ENCODE data around the gene DAPK1.

The DAPK1 gene

GRCh38 chr9:87618931-87619330, 121.3 kb downstream of the DAPK1 start:
- Histone ChIP-seq H3K4me3 (ENCODE audit: low read length) (no peak overlapping the region), H3K9me3 (ENCODE audit: insufficient read depth, low read depth, low read length) (no peaks in the 10 kb centered on the region), H3K27ac (ENCODE audit: low read depth, low read length) (no peak overlapping the region), H3K27me3 (ENCODE audit: insufficient read depth, low read length) (no peaks in the 10 kb centered on the region), H3K36me3 (ENCODE audit: insufficient read depth, low read length) (peaks cover 45% of the 10 kb centered on the region), H3K9ac (ENCODE audit: low read depth, low read length) (no peak overlapping the region), H3K4me1 (ENCODE audit: insufficient read depth, low read length) (peaks cover 3% of the 10 kb centered on the region)
- WGBS, result 100% methylated on average over 3 of the region's 3 CpGs

DNA sequence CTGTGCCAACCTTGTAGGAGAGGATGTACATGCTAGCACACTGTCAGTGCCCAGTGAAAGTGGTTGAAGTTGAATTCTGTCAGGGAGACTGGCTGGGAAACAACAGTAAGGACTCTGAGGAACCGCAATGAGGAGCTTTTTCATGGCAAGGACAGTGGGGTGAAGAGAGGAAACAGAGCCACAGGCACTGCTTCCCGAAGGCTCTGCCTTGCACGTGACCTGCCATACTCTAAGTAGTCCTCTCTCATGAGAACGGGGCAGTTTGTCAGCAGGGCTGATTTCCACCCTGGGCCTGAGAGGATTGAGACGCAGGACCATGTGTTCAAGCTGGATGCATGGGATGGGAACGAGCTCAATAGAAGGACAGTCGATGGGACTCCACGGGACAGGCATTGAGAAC, 121.7 kb downstream of the DAPK1 start:
- Histone ChIP-seq H3K27ac (ENCODE audit: low read depth, low read length) (no peak overlapping the region), H3K27me3 (ENCODE audit: insufficient read depth, low read length) (no peaks in the 10 kb centered on the region), H3K4me3 (ENCODE audit: low read length) (no peak overlapping the region), H3K9me3 (ENCODE audit: insufficient read depth, low read depth, low read length) (no peaks in the 10 kb centered on the region), H3K9ac (ENCODE audit: low read depth, low read length) (no peak overlapping the region), H3K4me1 (ENCODE audit: insufficient read depth, low read length) (peaks cover 3% of the 10 kb centered on the region), H3K36me3 (ENCODE audit: insufficient read depth, low read length) (peaks cover 43% of the 10 kb centered on the region)
- 91% methylated on average over 8 of the region's 8 CpGs for WGBS

- Histone ChIP-seq H3K9ac (ENCODE audit: low read depth, low read length) (no peak overlapping the region), H3K4me1 (ENCODE audit: insufficient read depth, low read length) (peaks cover 3% of the 10 kb centered on the region), H3K4me3 (ENCODE audit: low read length) (no peak overlapping the region), H3K27me3 (ENCODE audit: insufficient read depth, low read length) (no peaks in the 10 kb centered on the region), H3K36me3 (ENCODE audit: insufficient read depth, low read length) (peaks cover 43% of the 10 kb centered on the region), H3K27ac (ENCODE audit: low read depth, low read length) (no peak overlapping the region), H3K9me3 (ENCODE audit: insufficient read depth, low read depth, low read length) (no peaks in the 10 kb centered on the region)
- WGBS, result 87% methylated on average over 4 of the region's 4 CpGs
These were observed 123.2 kb downstream of the DAPK1 start for GRCh38 chr9:87620731-87621322.

DNA sequence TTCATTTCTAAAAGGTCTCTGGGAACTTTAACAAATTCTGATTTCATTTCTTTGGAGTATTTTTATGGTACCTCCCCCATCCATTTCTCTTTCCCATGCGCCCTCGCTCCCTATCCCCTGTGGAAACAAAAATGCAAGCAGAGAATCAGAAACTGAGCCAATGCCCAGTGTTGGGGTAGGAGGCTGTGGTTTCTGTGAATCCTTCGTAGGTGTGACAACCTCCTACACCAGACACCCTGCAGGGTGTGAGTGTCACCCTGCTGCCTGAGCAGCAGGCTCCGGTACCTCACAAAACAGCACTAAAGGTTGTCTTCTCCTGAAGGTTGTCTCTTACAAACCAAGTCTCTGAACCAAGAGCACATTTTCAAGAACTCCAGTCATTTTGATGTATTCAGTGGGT, 124.4 kb downstream of the DAPK1 start:
- H3K9me3 ChIP-seq (ENCODE audit: insufficient read depth, low read depth, low read length), result no peaks in the 10 kb centered on the region
- peaks cover 32% of the 10 kb centered on the region for H3K36me3 ChIP-seq (ENCODE audit: insufficient read depth, low read length)
- H3K27me3 ChIP-seq (ENCODE audit: insufficient read depth, low read length), result no peaks in the 10 kb centered on the region
- no peaks in the 10 kb centered on the region; the same call in 1 of the 2 replicates for H3K4me1 ChIP-seq (ENCODE audit: insufficient read depth, low read length)
- H3K27ac ChIP-seq (ENCODE audit: low read depth, low read length), result no peak overlapping the region
- no peak overlapping the region for H3K9ac ChIP-seq (ENCODE audit: low read depth, low read length)
- H3K4me3 ChIP-seq (ENCODE audit: low read length), result no peak overlapping the region
- 96% methylated on average over 3 of the region's 4 CpGs for WGBS

GRCh38 chr9:87622923-87623322, 125.3 kb downstream of the DAPK1 start:
- Histone ChIP-seq H3K4me3 (ENCODE audit: low read length) (no peak overlapping the region), H3K36me3 (ENCODE audit: insufficient read depth, low read length) (peaks cover 24% of the 10 kb centered on the region), H3K9ac (ENCODE audit: low read depth, low read length) (no peak overlapping the region), H3K27me3 (ENCODE audit: insufficient read depth, low read length) (no peaks in the 10 kb centered on the region), H3K4me1 (ENCODE audit: insufficient read depth, low read length) (no peaks in the 10 kb centered on the region; the same call in 1 of the 2 replicates), H3K27ac (ENCODE audit: low read depth, low read length) (no peak overlapping the region), H3K9me3 (ENCODE audit: insufficient read depth, low read depth, low read length) (no peaks in the 10 kb centered on the region)
- WGBS, result 95% methylated on average over 2 of the region's 2 CpGs

- H3K36me3 ChIP-seq (ENCODE audit: insufficient read depth, low read length), result 0 out of 2 replicates have a peak, but pooled peaks cover 7% of the 10 kb centered on the region
- H3K4me1 ChIP-seq (ENCODE audit: insufficient read depth, low read length), result no peaks in the 10 kb centered on the region
- H3K9me3 ChIP-seq (ENCODE audit: insufficient read depth, low read depth, low read length), result no peaks in the 10 kb centered on the region
- no peak overlapping the region for H3K4me3 ChIP-seq (ENCODE audit: low read length)
- H3K9ac ChIP-seq (ENCODE audit: low read depth, low read length), result no peak overlapping the region
- 96% methylated on average over 5 of the region's 6 CpGs for WGBS
- H3K27me3 ChIP-seq (ENCODE audit: insufficient read depth, low read length), result no peaks in the 10 kb centered on the region
- no peak overlapping the region for H3K27ac ChIP-seq (ENCODE audit: low read depth, low read length)
These were observed 130.7 kb downstream of the DAPK1 start for GRCh38 chr9:87628346-87628745.

GRCh38 chr9:87629104-87629503, 131.4 kb downstream of the DAPK1 start:
- no peak overlapping the region for H3K4me3 ChIP-seq (ENCODE audit: low read length)
- no peaks in the 10 kb centered on the region for H3K4me1 ChIP-seq (ENCODE audit: insufficient read depth, low read length)
- 93% methylated on average over 6 of the region's 6 CpGs for WGBS
- peaks cover under 1% of the 10 kb centered on the region; the same call in 1 of the 2 replicates for H3K36me3 ChIP-seq (ENCODE audit: insufficient read depth, low read length)
- no peak overlapping the region for H3K27ac ChIP-seq (ENCODE audit: low read depth, low read length)
- H3K9me3 ChIP-seq (ENCODE audit: insufficient read depth, low read depth, low read length), result no peaks in the 10 kb centered on the region
- no peak overlapping the region for H3K9ac ChIP-seq (ENCODE audit: low read depth, low read length)
- H3K27me3 ChIP-seq (ENCODE audit: insufficient read depth, low read length), result no peaks in the 10 kb centered on the region

DNA sequence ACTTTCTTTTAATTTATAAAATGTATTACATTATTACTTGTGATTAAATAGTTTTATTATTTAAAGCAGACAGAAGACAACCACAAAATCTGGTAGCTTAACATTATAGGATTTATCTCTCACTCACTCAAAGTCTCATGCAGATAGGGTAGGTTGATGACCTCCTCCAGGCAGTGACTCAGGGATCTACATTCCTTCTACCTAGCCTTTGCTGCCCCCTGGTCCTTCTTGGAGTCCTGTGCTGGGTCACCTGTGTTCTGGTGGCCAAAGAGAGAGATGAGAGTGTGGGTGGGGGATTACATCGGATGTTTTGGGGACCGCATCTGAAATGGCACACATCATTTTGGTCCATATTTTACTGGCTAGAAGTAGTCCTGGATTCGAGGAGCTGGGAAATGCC, 132.6 kb downstream of the DAPK1 start:
- Histone ChIP-seq H3K27ac (ENCODE audit: low read depth, low read length) (no peak overlapping the region), H3K27me3 (ENCODE audit: insufficient read depth, low read length) (no peaks in the 10 kb centered on the region), H3K9ac (ENCODE audit: low read depth, low read length) (no peak overlapping the region), H3K9me3 (ENCODE audit: insufficient read depth, low read depth, low read length) (no peaks in the 10 kb centered on the region), H3K36me3 (ENCODE audit: insufficient read depth, low read length) (peaks cover 5% of the 10 kb centered on the region; the same call in 1 of the 2 replicates), H3K4me1 (ENCODE audit: insufficient read depth, low read length) (no peaks in the 10 kb centered on the region), H3K4me3 (ENCODE audit: low read length) (no peak overlapping the region)
- WGBS, result 98% methylated on average over 3 of the region's 3 CpGs

GRCh38 chr9:87630846-87631245, 133.2 kb downstream of the DAPK1 start:
- H3K4me3 ChIP-seq (ENCODE audit: low read length), result no peak overlapping the region
- H3K4me1 ChIP-seq (ENCODE audit: insufficient read depth, low read length), result no peaks in the 10 kb centered on the region
- WGBS, result 96% methylated on average over 3 of the region's 3 CpGs
- H3K27me3 ChIP-seq (ENCODE audit: insufficient read depth, low read length), result no peaks in the 10 kb centered on the region
- H3K27ac ChIP-seq (ENCODE audit: low read depth, low read length), result no peak overlapping the region
- peaks cover 5% of the 10 kb centered on the region; the same call in 1 of the 2 replicates for H3K36me3 ChIP-seq (ENCODE audit: insufficient read depth, low read length)
- no peaks in the 10 kb centered on the region for H3K9me3 ChIP-seq (ENCODE audit: insufficient read depth, low read depth, low read length)
- H3K9ac ChIP-seq (ENCODE audit: low read depth, low read length), result no peak overlapping the region

DNA sequence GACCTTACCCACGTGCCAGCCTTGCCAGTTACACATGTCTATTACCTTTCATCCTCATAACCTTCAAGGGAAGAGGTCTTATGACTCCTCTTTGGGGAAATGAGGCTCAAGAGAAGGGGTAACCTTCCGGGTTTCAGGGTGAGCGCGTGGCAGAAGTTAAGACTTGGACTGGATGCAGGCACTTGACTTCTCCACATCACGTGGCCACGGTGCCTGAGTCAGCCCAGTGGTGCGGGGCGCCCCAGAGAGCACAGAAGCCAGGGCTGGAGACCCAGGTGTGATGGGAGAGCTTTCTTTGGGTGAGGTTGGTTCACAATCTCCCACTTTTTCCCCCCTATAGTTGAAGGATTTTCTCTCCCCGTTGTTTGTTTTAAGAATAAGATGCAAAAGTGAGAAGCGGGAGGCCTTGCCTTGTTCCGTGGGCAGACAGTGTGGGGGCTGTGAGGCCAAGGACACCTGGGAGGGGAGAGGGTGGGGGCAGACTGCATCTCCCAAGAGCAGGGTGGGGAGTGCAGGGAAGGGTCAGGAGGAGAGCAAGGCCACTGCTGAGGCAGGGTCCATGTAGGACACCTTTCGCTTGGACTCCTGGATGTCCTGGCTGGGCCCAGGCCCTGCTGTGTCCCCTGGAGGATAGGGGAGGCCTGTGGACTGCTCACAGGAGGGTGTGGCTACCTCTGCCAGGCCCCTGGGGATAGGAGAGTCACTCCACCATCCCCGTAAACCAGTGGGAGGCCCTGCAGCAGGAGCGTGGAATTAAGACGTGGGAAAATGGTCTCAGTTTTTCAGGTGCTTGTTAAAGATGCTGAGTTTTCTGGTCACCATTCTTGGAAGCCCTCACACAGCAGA, 138.2 kb downstream of the DAPK1 start:
- peaks cover 36% of the 10 kb centered on the region for H3K36me3 ChIP-seq (ENCODE audit: insufficient read depth, low read length)
- WGBS, result 94% methylated on average over 15 of the region's 15 CpGs
- no peaks in the 10 kb centered on the region for H3K27me3 ChIP-seq (ENCODE audit: insufficient read depth, low read length)

GRCh38 chr9:87638292-87638691, 140.6 kb downstream of the DAPK1 start:
- no peak overlapping the region for H3K4me3 ChIP-seq (ENCODE audit: low read length)
- H3K9ac ChIP-seq (ENCODE audit: low read depth, low read length), result no peak overlapping the region
- 89% methylated on average over 6 of the region's 6 CpGs for WGBS
- no peaks in the 10 kb centered on the region for H3K4me1 ChIP-seq (ENCODE audit: insufficient read depth, low read length)
- H3K27me3 ChIP-seq (ENCODE audit: insufficient read depth, low read length), result no peaks in the 10 kb centered on the region
- no peaks in the 10 kb centered on the region for H3K9me3 ChIP-seq (ENCODE audit: insufficient read depth, low read depth, low read length)
- no peak overlapping the region for H3K27ac ChIP-seq (ENCODE audit: low read depth, low read length)
- peaks cover 59% of the 10 kb centered on the region for H3K36me3 ChIP-seq (ENCODE audit: insufficient read depth, low read length)

More for the DNA sequence above, 138.2 kb downstream of the DAPK1 start:
- H3K27ac ChIP-seq (ENCODE audit: low read depth, low read length), result no peak overlapping the region
- H3K9ac ChIP-seq (ENCODE audit: low read depth, low read length), result no peak overlapping the region
- no peaks in the 10 kb centered on the region for H3K9me3 ChIP-seq (ENCODE audit: insufficient read depth, low read depth, low read length)
- H3K4me3 ChIP-seq (ENCODE audit: low read length), result no peak overlapping the region
- no peaks in the 10 kb centered on the region for H3K4me1 ChIP-seq (ENCODE audit: insufficient read depth, low read length)
